Upper lobe of left lung (tissue), 4 donors: ENCODE results near the gene GID8.

Experiments used
- EP300 ChIP-seq, 4 donors: sonication (generic); formaldehyde crosslinking; IDR thresholded peaks; one replicate each; pipeline ENCODE4 v1.5.1; 2017; ENCODE audit warnings: antibody characterized with exemption in 4 of 4, control low read depth in 2 of 4
- POLR2A ChIP-seq, 4 donors: fragments of 450-650 bp; IDR thresholded peaks; one replicate each; pipeline ENCODE4 v1.5.1; 2016 to 2017; ENCODE audit warnings: antibody characterized with exemption in 4 of 4, mild to moderate bottlenecking in 2 of 4
- POLR2AphosphoS5 ChIP-seq, 2 donors: sonication (generic); formaldehyde crosslinking; IDR thresholded peaks; one replicate each; pipeline ENCODE4 v1.5.1; 2017; ENCODE audit warnings: antibody characterized with exemption in 2 of 2
- TF ChIP-seq, protein P1 (sequence below), 6 experiments: fragments of 450-650 bp in 4 of 6; fragments of 200-600 bp in 2 of 6; sonication (generic) in 2 of 6; IDR thresholded peaks; one replicate each; pipeline ENCODE4 v1.5.1; 2016 to 2019; ENCODE audit warnings: antibody characterized with exemption in 6 of 6

DNA sequence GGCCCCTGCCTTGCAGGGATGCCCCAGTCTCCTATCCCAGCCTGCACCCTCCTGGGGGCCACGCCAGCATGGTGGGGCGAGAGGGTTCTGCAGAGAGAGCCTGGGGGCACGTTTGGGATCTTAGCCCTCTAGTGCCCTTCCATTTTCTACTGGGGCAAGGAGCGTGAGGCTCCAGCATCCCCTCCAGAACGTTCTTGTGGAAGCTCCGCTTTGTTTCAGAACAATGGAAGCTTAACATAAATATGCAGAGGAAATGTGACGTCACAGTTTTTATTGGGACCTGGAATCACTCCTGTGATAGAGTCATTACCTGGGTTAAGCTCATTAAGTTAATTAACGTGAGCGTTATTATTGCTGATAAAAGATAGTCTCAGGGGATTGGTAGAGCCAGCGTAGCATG, 49.2 kb downstream of the GID8 start:
- TF ChIP-seq, protein P1, sequence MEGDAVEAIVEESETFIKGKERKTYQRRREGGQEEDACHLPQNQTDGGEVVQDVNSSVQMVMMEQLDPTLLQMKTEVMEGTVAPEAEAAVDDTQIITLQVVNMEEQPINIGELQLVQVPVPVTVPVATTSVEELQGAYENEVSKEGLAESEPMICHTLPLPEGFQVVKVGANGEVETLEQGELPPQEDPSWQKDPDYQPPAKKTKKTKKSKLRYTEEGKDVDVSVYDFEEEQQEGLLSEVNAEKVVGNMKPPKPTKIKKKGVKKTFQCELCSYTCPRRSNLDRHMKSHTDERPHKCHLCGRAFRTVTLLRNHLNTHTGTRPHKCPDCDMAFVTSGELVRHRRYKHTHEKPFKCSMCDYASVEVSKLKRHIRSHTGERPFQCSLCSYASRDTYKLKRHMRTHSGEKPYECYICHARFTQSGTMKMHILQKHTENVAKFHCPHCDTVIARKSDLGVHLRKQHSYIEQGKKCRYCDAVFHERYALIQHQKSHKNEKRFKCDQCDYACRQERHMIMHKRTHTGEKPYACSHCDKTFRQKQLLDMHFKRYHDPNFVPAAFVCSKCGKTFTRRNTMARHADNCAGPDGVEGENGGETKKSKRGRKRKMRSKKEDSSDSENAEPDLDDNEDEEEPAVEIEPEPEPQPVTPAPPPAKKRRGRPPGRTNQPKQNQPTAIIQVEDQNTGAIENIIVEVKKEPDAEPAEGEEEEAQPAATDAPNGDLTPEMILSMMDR (IDR thresholded peaks at IDR 0.05): no peak
- TF ChIP-seq POLR2AphosphoS5 (IDR thresholded peaks at IDR 0.05) (no peak), EP300 (IDR thresholded peaks at IDR 0.05) (no peak), POLR2A (IDR thresholded peaks at IDR 0.05) (no peak)
